Heart right ventricle (tissue), 16 donors: ENCODE results near the gene SDHA. TPM values are rescaled to one million over a fixed set of nuclear protein-coding genes. Genes with fewer than 3 reads are reported as not detected.
"Not testable (repeated sequence)": the region's sequence is repeated elsewhere in the genome, so short reads cannot be mapped to it uniquely, and the experiment has no call there.

ENCODE experiments used
- ATAC-seq, 8 donors: fragments of 200-7000 bp; cut with Tn5 transposase; one replicate each; pipeline ENCODE4 v1.9.1; 2020; ENCODE audit warnings: mild to moderate bottlenecking in 8 of 8, moderate library complexity in 8 of 8, moderate number of reproducible peaks in 1 of 8
- DNase-seq, 2 donors: peaks; one replicate each; pipeline ENCODE4 v3.0.0-alpha.2; 2020
- H3K27ac ChIP-seq, 10 donors: fragments of 200-600 bp; sonication (generic) in 2 of 10; one replicate each; pipeline versions ENCODE4 v1.5.0 to v1.8.0; 2020 to 2022; ENCODE audit warnings: mild to moderate bottlenecking in 3 of 10
- H3K27me3 ChIP-seq, 7 donors: fragments of 200-600 bp; one replicate each; pipeline ENCODE4 v1.8.0; 2021 to 2022; ENCODE audit warnings: mild to moderate bottlenecking in 2 of 7
- H3K36me3 ChIP-seq, 9 donors: fragments of 200-600 bp; sonication (generic) in 1 of 9; one replicate each; pipeline versions ENCODE4 v1.5.0 to v1.8.0; 2020 to 2022; ENCODE audit warnings: mild to moderate bottlenecking in 2 of 9
- H3K4me1 ChIP-seq, 9 donors: fragments of 200-600 bp; sonication (generic) in 1 of 9; one replicate each; pipeline versions ENCODE4 v1.5.0 to v1.8.0; 2020 to 2022; ENCODE audit warnings: mild to moderate bottlenecking in 4 of 9
- H3K4me3 ChIP-seq, 10 donors: fragments of 200-600 bp; sonication (generic) in 2 of 10; one replicate each; pipeline versions ENCODE4 v1.5.0 to v1.8.0; 2020 to 2022; ENCODE audit warnings: mild to moderate bottlenecking in 7 of 10, moderate library complexity in 2 of 10
- H3K9me3 ChIP-seq, 11 donors: fragments of 200-600 bp in 10 of 11; sonication (generic) in 2 of 11; one replicate each; pipeline versions ENCODE4 v1.5.0 to v1.8.0; 2013 to 2022; ENCODE audit warnings: mild to moderate bottlenecking in 2 of 11, control low read depth in 1 of 11, moderate library complexity in 1 of 11
- CTCF ChIP-seq, 9 donors: fragments of 200-600 bp; sonication (generic) in 2 of 9; IDR thresholded peaks; one replicate each; pipeline versions ENCODE4 v1.5.0 to v1.8.0; 2021 to 2022; ENCODE audit warnings: antibody characterized with exemption in 9 of 9, mild to moderate bottlenecking in 5 of 9, moderate library complexity in 1 of 9
- WGBS, 2 donors: extraction: QIAGEN DNeasy Blood & Tissue Kit; methylation state at CpG; one replicate each; pipeline ENCODE4 v1.1.7; 2013; ENCODE audit warnings: inconsistent platforms in 1 of 2; 5-methylcytosine and 5-hydroxymethylcytosine counted together
- intact Hi-C, 10 donors: fragments of 100-400 bp; cut with DNase I; formaldehyde crosslinking; loops; one replicate each; pipeline versions ENCODE4 v1.11.1 to v1.14.2; 2022
- polyA plus RNA-seq, 2 donors: library from polyadenylated mRNA; stranded (reverse); fragments of 200-250 nt; gene quantifications; one replicate each; pipeline ENCODE4 v1.2.3, GENCODE V29; 2013
- total RNA-seq, 10 donors: library from RNA; stranded (reverse); fragmentation: NEBNext Ultra II Directional in 3 of 10; extraction: Animal tissue kit (Norgen Biotek cat#: 25700) in 3 of 10; gene quantifications; one replicate each; pipeline versions ENCODE4 v1.2.1 to v1.2.4, GENCODE V29; 2021 to 2023
- donor health status: Arrhythmogenic right ventricular cardiomyopathy.
- donor health status: ischemic (EF 13 %, LVEDD 7.1; RV severe dilation, severe dysfunction).
- donor health status: healthy with polysubstance abuse.
- donor health status: DM: no; HTN: yes; CAD: no.
- donor health status: DM: no; HTN: no; CAD: no.
- donor health status: ischemic (EF 25% LVEDD 6.9; RV normal size, moderate dysfunction).
- donor health status: ischemic (EF 25% LVEDD 5.7; RV mildly dilated, moderate dysfunction).
- donor health status: healthy.
- donor health status: DM: yes; HTN: yes; CAD: no.
- donor health status: Ischemic cardiomyopathy.
- donor health status: ischemic (EF 35%, LVEDD 5.7; RV mildly dilated, moderate dysfunction).
- donor health status: nonischemic (EF 11% LVEDD 7.7; RV severe dilation, severe dysfunction).
- donor health status: DM: yes; HTN: yes; CAD: no.
- donor health status: PGD.
- donor health status: ischemic (EF 29% LVEDD 5.4; RV normal size, mild dysfunction).
- donor health status: nonischemic (EF 23%, LVEDD 6.1; RV moderate dilation, normal function).

SDHA gene
- total and polyA plus RNA-seq, 12 donors: 317 to 897 (median 809) TPM

DNA sequence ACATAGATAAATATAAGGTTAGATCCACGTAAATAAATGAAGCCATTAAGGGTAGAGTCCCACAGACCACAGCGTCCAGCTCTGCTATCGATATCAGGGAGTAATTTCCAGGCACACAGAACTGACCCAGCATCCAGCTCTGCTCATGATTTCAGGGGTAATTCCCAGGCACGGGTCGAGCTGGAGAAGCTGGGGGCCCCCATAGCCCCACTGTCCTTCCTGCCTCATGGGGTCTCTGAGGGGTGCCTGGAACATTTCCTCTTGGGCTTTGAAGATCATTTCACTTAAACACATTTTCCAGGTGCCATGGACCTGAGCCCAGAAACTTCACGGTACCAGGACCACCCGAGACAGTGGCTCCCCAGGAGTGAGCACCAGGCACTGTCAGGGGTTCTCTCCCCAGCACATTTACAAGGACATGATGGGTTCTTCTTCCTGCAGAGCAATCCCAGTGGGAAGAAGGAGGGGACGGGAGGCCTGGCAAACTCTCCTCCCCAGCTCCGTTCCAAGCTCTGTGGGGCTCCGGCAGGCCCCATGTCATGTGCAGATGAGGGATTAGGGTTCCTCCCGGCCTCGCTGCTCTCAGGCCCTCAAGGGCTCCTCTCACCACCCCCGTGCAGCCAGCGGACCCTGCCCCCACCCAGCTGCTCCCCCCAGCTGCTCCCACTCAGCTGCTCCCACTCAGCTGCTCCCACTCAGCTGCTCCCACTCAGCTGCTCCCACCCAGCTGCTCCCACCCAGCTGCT lies 80.0 kb downstream of the SDHA start:
- H3K36me3 ChIP-seq, intact Hi-C loops, H3K4me1 ChIP-seq, H3K9me3 ChIP-seq, DNase-seq, H3K4me3 ChIP-seq, H3K27ac ChIP-seq, H3K27me3 ChIP-seq, ATAC-seq: not testable (repeated sequence)
- WGBS, 2 donors: 74 to 80% methylated on average over 14 of the region's 14 CpGs

- TF ChIP-seq CTCF (IDR thresholded peaks at IDR 0.05): no peak
- DNase-seq (no peak), ATAC-seq (no peak)
- Histone ChIP-seq H3K4me1 (no peaks in the 10 kb centered on the region), H3K27me3 (no peaks in the 10 kb centered on the region), H3K27ac (no peak overlapping the region), H3K4me3 (no peak overlapping the region), H3K36me3 (peaks cover 0 to 8% (median 0%) of the 10 kb centered on the region in 9 donors), H3K9me3 (no peaks in the 10 kb centered on the region)
- intact Hi-C loops: no loop called here
- 100% methylated on average over 1 of the region's 2 CpGs; no CpG with 5 or more reads in 1 of the 2 donors for WGBS, 2 donors
Measured at GRCh38 chr5:298737-299125, 80.6 kb downstream of the SDHA start.

DNA sequence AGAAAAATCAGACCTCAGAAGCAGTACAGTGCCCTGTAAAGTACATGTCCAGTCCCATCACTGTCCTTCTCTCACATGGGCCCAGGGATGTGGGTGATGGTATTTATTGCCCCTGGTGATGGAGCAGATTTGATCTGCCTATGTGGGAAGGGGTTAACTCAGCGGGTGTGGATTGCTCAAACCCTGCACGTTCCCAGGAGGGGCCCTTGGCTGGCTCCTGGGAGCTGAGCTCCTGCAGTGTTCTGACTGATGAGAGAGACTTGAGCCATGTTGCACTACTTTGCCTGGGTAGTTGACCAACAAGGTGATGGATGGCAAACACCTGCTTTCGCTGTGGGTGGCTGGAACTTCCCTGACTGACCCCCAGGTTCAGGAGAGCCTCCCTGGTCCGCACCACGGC lies 81.8 kb downstream of the SDHA start:
- DNase-seq, H3K4me3 ChIP-seq, H3K9me3 ChIP-seq, H3K36me3 ChIP-seq, H3K4me1 ChIP-seq, intact Hi-C loops, H3K27ac ChIP-seq, H3K27me3 ChIP-seq: not testable (repeated sequence)
- ATAC-seq: peak in 2 of 8 donors; percentile 52 to 63
- 65 to 77% methylated on average over 3 to 5 of the region's 5 CpGs for WGBS, 2 donors

DNA sequence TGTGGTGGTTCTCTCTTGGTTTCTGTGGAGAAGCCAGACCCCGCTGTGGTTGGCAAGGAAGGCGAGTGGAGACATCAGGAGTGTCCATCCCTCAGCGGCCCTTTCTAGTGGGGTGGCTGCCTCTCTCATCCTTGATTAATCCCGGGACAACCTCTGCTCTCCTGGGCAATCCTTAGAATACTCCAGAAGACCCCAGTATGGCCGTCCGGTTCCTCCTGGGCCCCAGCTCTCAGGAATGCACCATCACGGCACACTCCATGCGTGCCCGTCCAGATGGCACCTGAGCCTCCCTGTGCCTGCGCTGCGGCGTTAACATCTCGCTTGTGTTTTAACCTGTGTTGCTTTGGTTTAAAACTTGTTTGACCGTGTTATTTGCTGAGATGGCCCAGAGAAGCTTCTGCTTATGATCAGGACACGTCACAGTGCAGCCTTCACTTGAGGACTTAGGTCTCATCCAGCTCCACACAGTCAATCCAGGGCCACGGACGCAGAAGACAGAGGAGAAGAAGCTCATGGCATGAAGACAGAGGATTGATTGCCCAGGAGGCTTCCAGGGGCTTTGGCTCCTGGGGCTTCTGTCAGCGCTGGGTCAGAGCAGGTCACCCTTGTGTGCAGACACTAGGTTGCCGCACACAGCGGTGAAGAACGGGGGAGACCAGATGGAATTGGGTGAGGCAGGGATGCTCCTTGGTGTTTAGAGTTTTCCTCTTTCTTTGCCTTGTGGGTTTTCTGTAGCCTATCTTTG lies 82.7 kb downstream of the SDHA start:
- WGBS, 2 donors: 90 to 91% methylated on average over 21 of the region's 21 CpGs
- ATAC-seq, intact Hi-C loops, H3K4me3 ChIP-seq, H3K36me3 ChIP-seq, H3K4me1 ChIP-seq, H3K27me3 ChIP-seq, H3K27ac ChIP-seq, H3K9me3 ChIP-seq, DNase-seq: not testable (repeated sequence)

DNA sequence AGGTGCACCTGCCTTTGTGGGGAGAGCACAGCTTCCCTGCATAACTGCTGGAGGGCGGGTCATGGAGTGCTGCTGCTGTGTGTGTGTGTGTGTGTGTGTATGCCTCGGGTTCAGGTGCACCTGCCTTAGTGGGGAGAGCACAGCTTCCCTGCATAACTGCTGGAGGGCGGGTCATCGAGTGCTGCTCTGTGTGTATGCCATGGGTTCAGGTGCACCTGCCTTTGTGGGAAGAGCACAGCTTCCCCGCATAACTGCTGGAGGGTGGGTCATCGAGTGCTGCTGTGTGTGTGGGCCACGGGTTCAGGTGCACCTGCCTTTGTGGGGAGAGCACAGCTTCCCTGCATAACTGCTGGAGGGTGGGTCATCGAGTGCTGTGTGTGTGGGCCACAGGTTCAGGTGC lies 84.3 kb downstream of the SDHA start:
- H3K27ac ChIP-seq, H3K9me3 ChIP-seq, H3K27me3 ChIP-seq, intact Hi-C loops, DNase-seq, ATAC-seq, H3K4me1 ChIP-seq, H3K4me3 ChIP-seq: not testable (repeated sequence)
- 87 to 94% methylated on average over 8 of the region's 8 CpGs for WGBS, 2 donors
- peaks cover 0 to 25% (median 6%) of the 10 kb centered on the region in 9 donors for H3K36me3 ChIP-seq

DNA sequence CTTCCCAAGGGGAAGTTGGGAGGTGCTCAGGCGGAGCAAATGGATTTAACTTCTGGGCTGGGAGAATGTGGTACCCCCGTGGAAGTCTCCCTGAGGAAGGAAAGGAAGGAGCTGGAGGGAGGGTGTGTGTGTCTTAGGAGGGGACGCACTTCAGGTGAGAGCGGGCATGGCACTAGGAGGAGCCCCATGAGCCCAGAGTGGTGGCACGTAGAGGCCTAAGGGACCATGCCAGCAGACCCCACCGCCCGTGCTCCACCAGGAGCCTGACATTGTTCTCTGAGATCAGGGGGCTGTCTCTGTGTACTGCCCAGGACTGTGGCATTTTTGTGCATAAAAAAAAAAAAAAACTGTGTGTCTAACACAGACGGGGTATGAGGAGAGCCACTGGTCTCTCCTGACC lies 84.8 kb downstream of the SDHA start:
- DNase-seq (no peak), ATAC-seq (no peak)
- peaks cover 0 to 5% (median 2%) of the 10 kb centered on the region in 9 donors for H3K4me1 ChIP-seq
- no peaks in the 10 kb centered on the region for H3K9me3 ChIP-seq
- intact Hi-C loops: no loop called here
- H3K4me3 ChIP-seq: no peak overlapping the region
- H3K36me3 ChIP-seq: peaks cover 0 to 31% (median 6%) of the 10 kb centered on the region in 9 donors
- WGBS, 2 donors: 77 to 81% methylated on average over 8 of the region's 8 CpGs
- no peak overlapping the region for H3K27ac ChIP-seq
- TF ChIP-seq CTCF (IDR thresholded peaks at IDR 0.05): no peak
- no peaks in the 10 kb centered on the region for H3K27me3 ChIP-seq

- ATAC-seq, DNase-seq, H3K27ac ChIP-seq, H3K4me3 ChIP-seq, H3K9me3 ChIP-seq, H3K27me3 ChIP-seq, intact Hi-C loops: not testable (repeated sequence)
- 82 to 83% methylated on average over 8 of the region's 8 CpGs for WGBS, 2 donors
- H3K4me1 ChIP-seq: peaks cover 0 to 11% (median 6%) of the 10 kb centered on the region in 9 donors
- peaks cover 0 to 38% (median 6%) of the 10 kb centered on the region in 9 donors for H3K36me3 ChIP-seq
Measured at GRCh38 chr5:303741-304140, 85.6 kb downstream of the SDHA start.
